Measurements from ENCODE around the gene VWDE. TPM values are rescaled to one million over a fixed set of nuclear protein-coding genes. Genes with fewer than 3 reads are reported as not detected.
A peak's percentile ranks its signal among the peaks of the same experiment; 100 is the strongest.

Gene VWDE
- polyA plus RNA-seq, 3 donors = not detected

DNA sequence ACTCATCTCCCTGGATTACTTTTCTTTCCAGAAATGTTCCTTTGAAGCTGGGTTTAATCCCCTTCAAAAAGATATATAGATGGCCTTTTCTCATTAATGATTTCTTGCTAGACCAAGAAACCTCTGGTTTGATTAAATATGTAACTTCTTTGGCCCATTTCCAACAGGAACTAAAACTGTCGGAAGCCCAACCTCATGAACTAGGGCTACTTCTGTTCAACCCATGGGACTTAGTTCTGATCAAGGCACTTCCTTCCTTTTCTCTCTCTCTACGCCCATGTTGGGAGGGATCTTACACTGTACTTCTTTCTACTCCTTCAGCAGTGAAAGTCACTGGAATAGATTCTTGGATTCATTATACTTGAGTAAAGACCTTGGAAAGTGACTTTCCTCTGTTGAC, 109.0 kb downstream of the VWDE start:
- Histone ChIP-seq H4K20me1 (ENCODE audit: insufficient read depth, low read length) (no peaks in the 10 kb centered on the region), H2AFZ (ENCODE audit: insufficient read depth, low read depth, low read length, poor library complexity, severe bottlenecking) (no peak overlapping the region), H3K4me2 (replicated peaks; ENCODE audit: extremely low read depth, low read length, poor library complexity, severe bottlenecking) (no peak overlapping the region), H3K4me1 (ENCODE audit: control insufficient read depth in 1 of 2, insufficient read depth in 2 of 2, low read length in 2 of 2) (peaks cover 5 to 7% of the 10 kb centered on the region in 2 donors), H3K9ac (ENCODE audit: insufficient read depth, low read length, poor library complexity, severe bottlenecking) (no peak overlapping the region), H3K27ac (ENCODE audit: low read depth in 1 of 2, low read length in 2 of 2) (no peak overlapping the region), H3K79me2 (ENCODE audit: insufficient read depth, low read length) (no peaks in the 10 kb centered on the region), H3K9me3 (replicated peaks in 1 of 2; ENCODE audit: control insufficient read depth in 1 of 2, insufficient read depth in 1 of 2, low read length in 2 of 2) (peaks cover 33 to 40% of the 10 kb centered on the region in 2 donors), H3K27me3 (ENCODE audit: control insufficient read depth in 2 of 2, insufficient read depth in 2 of 2, low read length in 2 of 2) (no peaks in the 10 kb centered on the region), H3K36me3 (replicated peaks in 1 of 2; ENCODE audit: control insufficient read depth in 1 of 2, insufficient read depth in 2 of 2, low read length in 2 of 2) (no peaks in the 10 kb centered on the region), H3K4me3 (replicated peaks in 1 of 3; ENCODE audit: low read depth in 2 of 3, low read length in 3 of 3) (no peak overlapping the region)
- Mint-ChIP-seq H3K4me1 (peaks cover 9% of the 10 kb centered on the region), H3K4me3 (no peak overlapping the region), H3K36me3 (no peaks in the 10 kb centered on the region), H3K27me3 (ENCODE audit: low read depth in 3 of 3) (peaks cover 0 to 5% (median 0%) of the 10 kb centered on the region in 3 donors), H3K27ac (no peak overlapping the region), H3K9me3 (peaks cover 15 to 45% (median 24%) of the 10 kb centered on the region in 7 donors)
- no peak for TF ChIP-seq CTCF (IDR thresholded peaks at IDR 0.05)
- DNase-seq = peak; percentile 3 to 12 (median 4)
- intact Hi-C loops (cut with micrococcal nuclease) = no loop called here
- WGBS (ENCODE audit: insufficient coverage) = no CpG with 5 or more reads among the region's 2 CpGs

DNA sequence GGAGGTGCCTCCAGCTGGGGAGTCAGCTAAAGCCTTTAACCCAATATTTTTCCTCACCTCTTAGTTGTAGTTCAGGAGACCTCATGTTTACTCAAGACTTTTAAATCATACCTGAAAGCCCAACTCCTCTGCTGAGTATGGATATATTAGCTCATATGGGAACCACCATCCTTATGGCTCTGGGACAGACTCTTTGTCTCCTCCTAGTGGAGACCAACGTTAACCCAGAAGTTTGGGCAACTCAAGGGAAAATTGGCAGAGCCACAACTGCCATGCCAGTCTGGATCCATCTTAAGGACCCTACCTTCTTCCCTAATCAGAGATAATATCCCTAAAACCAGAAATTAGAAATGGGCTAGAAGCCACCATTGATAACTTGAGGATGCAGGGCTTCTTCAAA, 111.8 kb downstream of the VWDE start:
- TF ChIP-seq CTCF (IDR thresholded peaks at IDR 0.05) = no peak

More for the DNA sequence above, 111.8 kb downstream of the VWDE start:
- intact Hi-C loops (cut with micrococcal nuclease) = no loop called here
- H4K20me1 ChIP-seq (ENCODE audit: insufficient read depth, low read length) = no peaks in the 10 kb centered on the region
- no peak overlapping the region for H2AFZ ChIP-seq (ENCODE audit: insufficient read depth, low read depth, low read length, poor library complexity, severe bottlenecking)
- peaks cover 5 to 7% of the 10 kb centered on the region in 2 donors for H3K4me1 ChIP-seq (ENCODE audit: control insufficient read depth in 1 of 2, insufficient read depth in 2 of 2, low read length in 2 of 2)
- Mint-ChIP-seq H3K27ac (no peak overlapping the region), H3K27me3 (ENCODE audit: low read depth in 3 of 3) (peaks cover 0 to 2% (median 0%) of the 10 kb centered on the region in 3 donors), H3K4me1 (peaks cover 9% of the 10 kb centered on the region), H3K4me3 (no peak overlapping the region), H3K9me3 (peaks cover 19 to 46% (median 32%) of the 10 kb centered on the region in 7 donors), H3K36me3 (no peaks in the 10 kb centered on the region)
- H3K79me2 ChIP-seq (ENCODE audit: insufficient read depth, low read length) = no peaks in the 10 kb centered on the region
- no peak overlapping the region for H3K4me3 ChIP-seq (replicated peaks in 1 of 3; ENCODE audit: low read depth in 2 of 3, low read length in 3 of 3)
- no peak overlapping the region for H3K27ac ChIP-seq (ENCODE audit: low read depth in 1 of 2, low read length in 2 of 2)
- H3K36me3 ChIP-seq (replicated peaks in 1 of 2; ENCODE audit: control insufficient read depth in 1 of 2, insufficient read depth in 2 of 2, low read length in 2 of 2) = no peaks in the 10 kb centered on the region
- H3K4me2 ChIP-seq (replicated peaks; ENCODE audit: extremely low read depth, low read length, poor library complexity, severe bottlenecking) = no peak overlapping the region
- no peak overlapping the region for H3K9ac ChIP-seq (ENCODE audit: insufficient read depth, low read length, poor library complexity, severe bottlenecking)
- no peaks in the 10 kb centered on the region for H3K27me3 ChIP-seq (ENCODE audit: control insufficient read depth in 2 of 2, insufficient read depth in 2 of 2, low read length in 2 of 2)
- peaks cover 33 to 45% of the 10 kb centered on the region in 2 donors for H3K9me3 ChIP-seq (replicated peaks in 1 of 2; ENCODE audit: control insufficient read depth in 1 of 2, insufficient read depth in 1 of 2, low read length in 2 of 2)
- no peak for DNase-seq
- WGBS (ENCODE audit: insufficient coverage) = 100% methylated on average over 1 of the region's 1 CpG
